ENCODE measurements around the gene SLC23A3.
A peak's percentile ranks its signal among the peaks of the same experiment; 100 is the strongest.

Gene SLC23A3

GRCh38 chr2:219177552-219178376 lies 7.9 kb upstream of the SLC23A3 start, which contains the start of gene RETREG2:
Gene RETREG2, plus strand, starts transcription at chr2:219178275. Its CDS starts 78 bp downstream, at chr2:219178353.
- POLR2A ChIA-PET = interaction anchor here (1.4 kb wide), 2 partner anchors 15 to 52 kb away, joined by 4 to 5 read pairs; no protein-coding TSS in a partner anchor
- TF ChIP-seq SP1 (IDR thresholded peaks at IDR 0.05) (no peak), NFRKB (IDR thresholded peaks at IDR 0.05) (no peak), LEF1 (IDR thresholded peaks at IDR 0.05; ENCODE audit: borderline replicate concordance) (no peak), PKNOX1 (IDR thresholded peaks at IDR 0.05) (no peak), ZNF384 (IDR thresholded peaks at IDR 0.05) (no peak), FOXA1 (IDR thresholded peaks at IDR 0.05) (no peak), FOXK2 (IDR thresholded peaks at IDR 0.05) (no peak), ARNT (IDR thresholded peaks at IDR 0.05) (peak; percentile 14; the same call in 1 of the 2 replicates), CTBP1 (IDR thresholded peaks at IDR 0.05; ENCODE audit: borderline replicate concordance) (no peak), TARDBP (IDR thresholded peaks at IDR 0.05) (no peak), HDGF (IDR thresholded peaks at IDR 0.05; ENCODE audit: borderline replicate concordance) (no peak), L3MBTL2 (conservative IDR thresholded peaks at IDR 0.05) (peak; percentile 49), SUZ12 (IDR thresholded peaks at IDR 0.05) (no peak), FOXM1 (IDR thresholded peaks at IDR 0.05; ENCODE audit: borderline replicate concordance) (peak; percentile 76; the same call in 1 of the 2 replicates)
- CTCF ChIA-PET = no interaction called here
- DNase-seq (ENCODE audit: extremely low spot score) = peak; percentile 98

- CTCF ChIA-PET = interaction anchor here (1.1 to 1.6 kb wide), 3 partner anchors 31 to 118 kb away, joined by 3 to 7 read pairs (median 5); partner anchors contain the start of gene DNAJB2
- POLR2A ChIA-PET = interaction anchor here (0.6 to 2.5 kb wide), 25 partner anchors 10 to 290 kb away, joined by 3 to 25 read pairs (median 4); partner anchors contain the start of genes ABCB6, ANKZF1, ATG9A and CDK5R2
- DNase-seq (ENCODE audit: extremely low spot score) = peak; percentile 70
- no peak for TF ChIP-seq PKNOX1 (IDR thresholded peaks at IDR 0.05)
- TF ChIP-seq FOXA1 (IDR thresholded peaks at IDR 0.05) = no peak
- no peak for TF ChIP-seq HDGF (IDR thresholded peaks at IDR 0.05; ENCODE audit: borderline replicate concordance)
- no peak for TF ChIP-seq TARDBP (IDR thresholded peaks at IDR 0.05)
- no peak for TF ChIP-seq NFRKB (IDR thresholded peaks at IDR 0.05)
- TF ChIP-seq ARNT (IDR thresholded peaks at IDR 0.05) = no peak
- no peak for TF ChIP-seq ZNF384 (IDR thresholded peaks at IDR 0.05)
- peak; percentile 27; the same call in 1 of the 2 replicates for TF ChIP-seq FOXM1 (IDR thresholded peaks at IDR 0.05; ENCODE audit: borderline replicate concordance)
- TF ChIP-seq L3MBTL2 (conservative IDR thresholded peaks at IDR 0.05) = peak; percentile 61
- no peak for TF ChIP-seq ELF4 (IDR thresholded peaks at IDR 0.05)
Observed at GRCh38 chr2:219176818-219177551, 7.2 kb upstream of the SLC23A3 start, which contains the start of gene CNPPD1. Gene CNPPD1, minus strand, starts transcription at chr2:219176925. Its CDS starts 97 bp downstream, at chr2:219176828.

- ChIA-PET CTCF (interaction anchor here (0.7 to 1.6 kb wide), 6 partner anchors 19 to 176 kb away, joined by 3 to 7 read pairs (median 3); partner anchors contain the start of gene DNAJB2), POLR2A (interaction anchor here (0.6 to 2.5 kb wide), 26 partner anchors 9 to 289 kb away, joined by 3 to 25 read pairs (median 4); partner anchors contain the start of genes ABCB6, ANKZF1, ATG9A and CDK5R2)
- no peak for TF ChIP-seq FOXK2 (IDR thresholded peaks at IDR 0.05)
- TF ChIP-seq L3MBTL2 (conservative IDR thresholded peaks at IDR 0.05) = no peak; the same call in 1 of the 2 replicates
- TF ChIP-seq SUZ12 (IDR thresholded peaks at IDR 0.05) = no peak
- TF ChIP-seq FOXA1 (IDR thresholded peaks at IDR 0.05) = no peak
- TF ChIP-seq ELF4 (IDR thresholded peaks at IDR 0.05) = no peak
- no peak for TF ChIP-seq BHLHE40 (IDR thresholded peaks at IDR 0.05; ENCODE audit: borderline replicate concordance)
- no peak for TF ChIP-seq SP1 (IDR thresholded peaks at IDR 0.05)
- no peak for TF ChIP-seq HDGF (IDR thresholded peaks at IDR 0.05; ENCODE audit: borderline replicate concordance)
- TF ChIP-seq FOXM1 (IDR thresholded peaks at IDR 0.05; ENCODE audit: borderline replicate concordance) = no peak
- no peak for TF ChIP-seq ZNF384 (IDR thresholded peaks at IDR 0.05)
- no peak for TF ChIP-seq CTBP1 (IDR thresholded peaks at IDR 0.05; ENCODE audit: borderline replicate concordance)
- no peak for TF ChIP-seq PKNOX1 (IDR thresholded peaks at IDR 0.05)
- no peak for TF ChIP-seq TARDBP (IDR thresholded peaks at IDR 0.05)
- no peak for TF ChIP-seq ARNT (IDR thresholded peaks at IDR 0.05)
- peak; percentile 35 for DNase-seq (ENCODE audit: extremely low spot score)
Observed at GRCh38 chr2:219175928-219176817, 6.3 kb upstream of the SLC23A3 start.

- TF ChIP-seq FOXK2 (IDR thresholded peaks at IDR 0.05) (no peak), ZNF384 (IDR thresholded peaks at IDR 0.05) (no peak), FOXA1 (IDR thresholded peaks at IDR 0.05) (no peak), SUZ12 (IDR thresholded peaks at IDR 0.05) (no peak), ARNT (IDR thresholded peaks at IDR 0.05) (no peak), ELF4 (IDR thresholded peaks at IDR 0.05) (no peak), CTBP1 (IDR thresholded peaks at IDR 0.05; ENCODE audit: borderline replicate concordance) (no peak), BHLHE40 (IDR thresholded peaks at IDR 0.05; ENCODE audit: borderline replicate concordance) (no peak), NFRKB (IDR thresholded peaks at IDR 0.05) (no peak), PKNOX1 (IDR thresholded peaks at IDR 0.05) (no peak), TARDBP (IDR thresholded peaks at IDR 0.05) (no peak), LEF1 (IDR thresholded peaks at IDR 0.05; ENCODE audit: borderline replicate concordance) (no peak)
- POLR2A ChIA-PET = interaction anchor here (0.7 to 2.5 kb wide), 6 partner anchors 31 to 212 kb away, joined by 3 to 25 read pairs (median 11); partner anchors contain the start of genes ABCB6, ANKZF1, ATG9A and DNPEP
- no peak for DNase-seq (ENCODE audit: extremely low spot score)
- CTCF ChIA-PET = interaction anchor here (0.7 to 1.6 kb wide), 6 partner anchors 16 to 176 kb away, joined by 3 to 7 read pairs (median 3); partner anchors contain the start of gene DNAJB2
Observed at GRCh38 chr2:219175486-219175885, 5.7 kb upstream of the SLC23A3 start.

Data from HEK293T (cell line).